ENCODE results near the gene GBX2. TPM values are rescaled to one million over a fixed set of nuclear protein-coding genes. Genes with fewer than 3 reads are reported as not detected.
A peak's percentile ranks its signal among the peaks of the same experiment; 100 is the strongest.

GBX2 gene
- total and polyA plus RNA-seq, 10 of the 15 experiments (the other 5 are each of a cell fraction or from before 2014, with no cell fraction given), result not detected

DNA sequence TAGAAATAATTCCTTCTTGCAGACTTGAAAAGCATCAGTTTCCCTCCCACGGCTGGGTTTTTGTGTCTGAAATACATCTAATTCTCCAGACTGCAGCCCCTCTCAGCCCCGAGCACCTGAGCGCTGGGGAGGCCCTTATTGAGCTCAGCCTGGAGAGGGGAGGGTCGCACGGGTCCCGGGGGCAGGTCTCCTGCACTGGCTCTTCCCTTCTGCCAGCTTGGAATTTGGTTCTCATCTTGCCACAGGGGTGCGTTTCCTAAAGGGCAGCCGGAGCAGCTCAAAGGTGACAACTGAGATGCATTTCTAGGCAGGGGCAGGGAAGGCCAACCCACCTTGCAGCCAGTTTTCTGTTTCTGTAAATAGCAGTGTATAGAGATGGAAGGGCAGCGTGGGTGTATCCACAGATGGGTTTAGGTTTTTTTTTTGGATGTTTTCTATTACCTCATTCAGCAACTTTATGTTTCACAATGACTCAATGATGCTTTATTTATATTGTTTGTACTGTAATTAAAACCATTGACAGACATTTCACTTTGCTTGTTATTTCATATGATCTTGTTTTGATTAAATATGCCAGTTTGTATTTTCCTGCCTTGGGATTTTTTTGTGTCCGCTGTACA is 37.0 kb downstream of the GBX2 start (continued):
- TF ChIP-seq ZNF592 (IDR thresholded peaks at IDR 0.05) (no peak), MEF2A (IDR thresholded peaks at IDR 0.05; ENCODE audit: insufficient read depth, low read depth, low read length) (peak; percentile 70; the same call in 1 of the 2 replicates), ATF7 (IDR thresholded peaks at IDR 0.05; ENCODE audit: low read depth) (0 out of 2 replicates have a peak, but pooled peaks have one; percentile 24), ZNF24 (IDR thresholded peaks at IDR 0.05) (no peak), CEBPB (IDR thresholded peaks at IDR 0.05; ENCODE audit: borderline replicate concordance in 1 of 2, low read depth in 2 of 2, low read length in 2 of 2) (no peak), MEF2B (IDR thresholded peaks at IDR 0.05; ENCODE audit: partially characterized antibody, poor library complexity, severe bottlenecking) (no peak), ZZZ3 (IDR thresholded peaks at IDR 0.05; ENCODE audit: control insufficient read depth, insufficient read length, low read depth) (no peak), SP1 (IDR thresholded peaks at IDR 0.05; ENCODE audit: low read depth, low read length) (no peak), MTA3 (IDR thresholded peaks at IDR 0.05; ENCODE audit: borderline replicate concordance, low read length) (no peak), CHD1 (IDR thresholded peaks at IDR 0.05; ENCODE audit: low read depth, low read length) (no peak), KDM1A (IDR thresholded peaks at IDR 0.05; ENCODE audit: borderline replicate concordance) (no peak), CREB1 (IDR thresholded peaks at IDR 0.05; ENCODE audit: low read depth) (no peak)

Data from GM12878 (cell line).